Vagina (tissue), 2 donors: ENCODE results near the gene TTC16.

Source experiments
- CTCF ChIP-seq, 3 experiments: fragments of 450-650 bp in 2 of 3; fragments of 200-600 bp in 1 of 3; sonication (generic) in 1 of 3; IDR thresholded peaks; one replicate each; pipeline ENCODE4 v1.5.1; 2017 to 2019; ENCODE audit warnings: antibody characterized with exemption in 3 of 3, mild to moderate bottlenecking in 2 of 3, moderate library complexity in 2 of 3
- POLR2AphosphoS5 ChIP-seq, 2 donors: sonication (generic); formaldehyde crosslinking; IDR thresholded peaks; one replicate each; pipeline ENCODE4 v1.9.0; 2017; ENCODE audit warnings: antibody characterized with exemption in 2 of 2, mild to moderate bottlenecking in 2 of 2, low read depth in 1 of 2; ENCODE audit not compliant: insufficient read depth in 1 of 2

GRCh38 chr9:127689329-127690000 is 26.4 kb upstream of the TTC16 start:
- TF ChIP-seq CTCF (IDR thresholded peaks at IDR 0.05) (no peak), POLR2AphosphoS5 (IDR thresholded peaks at IDR 0.05; ENCODE audit: insufficient read depth in 1 of 2, low read depth in 1 of 2) (no peak)
